ENCODE measurements around the gene SPTLC1. TPM values are rescaled to one million over a fixed set of nuclear protein-coding genes. Genes with fewer than 3 reads are reported as not detected.

SPTLC1 gene
- total and polyA plus RNA-seq, 2 of the 8 experiments (the other 6 are each of a cell fraction or from before 2014, with no cell fraction given) = 34.2 to 62.1 TPM

DNA sequence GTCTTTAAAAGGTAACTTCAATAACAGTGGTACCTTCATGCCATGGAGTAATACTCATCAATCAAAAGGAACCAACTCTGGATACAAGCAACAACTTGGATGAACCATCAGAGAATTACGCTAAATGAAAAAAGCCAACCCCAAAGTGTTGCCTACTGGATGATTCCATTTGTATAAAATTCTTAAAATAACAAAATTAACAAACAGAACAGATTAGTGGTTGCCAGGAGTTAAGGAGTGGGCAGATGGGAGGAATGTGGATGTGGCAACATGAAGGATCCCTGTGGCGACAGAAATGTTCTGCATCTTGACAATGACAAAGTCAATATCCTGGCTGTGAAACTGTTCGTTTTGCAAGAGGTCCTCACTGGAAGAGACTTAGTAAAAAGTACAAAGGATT lies 50.5 kb downstream of the SPTLC1 start:
- ChIA-PET CTCF (ENCODE audit: partially characterized antibody) (no interaction called here), POLR2A (ENCODE audit: partially characterized antibody) (no interaction called here)
- H3K56ac ChIP-seq (replicated peaks; ENCODE audit: insufficient read length, low read depth, low read length) = no peak overlapping the region
- no peak overlapping the region for H2BK12ac ChIP-seq (ENCODE audit: low read depth, low read length)
- peaks cover 0 to 9% of the 10 kb centered on the region in 2 experiments; a peak in 2 of 4 replicates for H3K9me3 ChIP-seq (ENCODE audit: insufficient read depth in 2 of 2, low read depth in 1 of 2, low read length in 1 of 2)
- no peak overlapping the region for H4K91ac ChIP-seq (replicated peaks; ENCODE audit: insufficient read length, low read length)
- no peak overlapping the region for H3K18ac ChIP-seq (ENCODE audit: extremely low read depth, low read length)
- H2AK5ac ChIP-seq (ENCODE audit: low read depth, low read length) = no peak overlapping the region
- H2BK20ac ChIP-seq (ENCODE audit: low read length) = no peak overlapping the region
- no peak overlapping the region for H2AFZ ChIP-seq (ENCODE audit: low read length)
- H3K9ac ChIP-seq (replicated peaks in 1 of 4; ENCODE audit: extremely low read depth in 1 of 4, low read depth in 3 of 4, low read length in 3 of 4) = no peak overlapping the region
- H2BK5ac ChIP-seq (ENCODE audit: low read depth, low read length) = no peak overlapping the region
- no peaks in the 10 kb centered on the region for H3K27me3 ChIP-seq (replicated peaks in 1 of 4; ENCODE audit: control insufficient read depth in 3 of 4, extremely low read depth in 1 of 4, insufficient read depth in 3 of 4, low read length in 3 of 4)
- no peak overlapping the region for H3K14ac ChIP-seq (ENCODE audit: insufficient read length)
- DNase-seq (ENCODE audit: low read depth in 1 of 2, low spot score in 2 of 2) (no peak), FAIRE-seq (no peak)
- H4K5ac ChIP-seq (ENCODE audit: insufficient read length, low read depth, low read length) = no peak overlapping the region
- H3K4me1 ChIP-seq (replicated peaks in 1 of 4; ENCODE audit: control insufficient read depth in 3 of 4, insufficient read depth in 4 of 4, low read length in 3 of 4) = peaks cover 0 to 3% (median 1%) of the 10 kb centered on the region in 4 experiments; a peak in 4 of 7 replicates
- no peak overlapping the region for H2BK120ac ChIP-seq (replicated peaks; ENCODE audit: low read depth, low read length)
- H3K4me2 ChIP-seq (ENCODE audit: insufficient read depth in 1 of 2, low read depth in 2 of 2, low read length in 2 of 2) = no peak overlapping the region
- H3K23ac ChIP-seq (ENCODE audit: insufficient read length) = no peak overlapping the region
- WGBS, 2 experiments (ENCODE audit: extremely low coverage in 1 of 2, insufficient coverage in 1 of 2, insufficient read length in 1 of 2, insufficient replicate concordance in 2 of 2, low coverage in 1 of 2, low lambda C conversion rate in 2 of 2, missing lambda C conversion rate in 1 of 2) = 90% methylated on average over 3 of the region's 3 CpGs; no CpG with 5 or more reads in 1 of the 2 experiments
- H4K20me1 ChIP-seq (replicated peaks in 1 of 2; ENCODE audit: control insufficient read depth in 1 of 2, insufficient read depth in 2 of 2, low read length in 2 of 2) = no peaks in the 10 kb centered on the region
- no peak overlapping the region for H2BK15ac ChIP-seq (ENCODE audit: low read length)
- no peak overlapping the region for H4K8ac ChIP-seq (ENCODE audit: extremely low read depth, insufficient read depth, low read length)
- peaks cover 0 to 14% of the 10 kb centered on the region in 2 experiments; a peak in 1 of 4 replicates for H3K79me2 ChIP-seq (ENCODE audit: control insufficient read depth in 1 of 2, insufficient read depth in 2 of 2, low read length in 2 of 2)
- H3K79me1 ChIP-seq (ENCODE audit: low read depth, low read length) = no peaks in the 10 kb centered on the region; the same call in 1 of the 2 replicates
- H3K27ac ChIP-seq (ENCODE audit: low read depth, low read length) = no peak overlapping the region
- no peak overlapping the region for H3K4me3 ChIP-seq (ENCODE audit: extremely low read depth in 1 of 4, insufficient read depth in 2 of 4, low read depth in 3 of 4, low read length in 4 of 4)
- no peaks in the 10 kb centered on the region; the same call in 1 of the 2 replicates for H3K23me2 ChIP-seq (ENCODE audit: low read depth, low read length)
- no peak overlapping the region for H3K4ac ChIP-seq (replicated peaks; ENCODE audit: insufficient read length, low read depth, low read length)
- H3K36me3 ChIP-seq (ENCODE audit: control insufficient read depth in 2 of 4, insufficient read depth in 4 of 4, low read length in 3 of 4) = peaks cover 3 to 67% (median 30%) of the 10 kb centered on the region in 4 experiments; a peak in 6 of 8 replicates
- TF ChIP-seq, protein P1, sequence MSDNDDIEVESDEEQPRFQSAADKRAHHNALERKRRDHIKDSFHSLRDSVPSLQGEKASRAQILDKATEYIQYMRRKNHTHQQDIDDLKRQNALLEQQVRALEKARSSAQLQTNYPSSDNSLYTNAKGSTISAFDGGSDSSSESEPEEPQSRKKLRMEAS (IDR thresholded peaks at IDR 0.05) = no peak
- TF ChIP-seq FOSL1 (IDR thresholded peaks at IDR 0.05; ENCODE audit: insufficient read depth, low read depth, low read length) (no peak), CHD1 (IDR thresholded peaks at IDR 0.05; ENCODE audit: low read depth, low read length) (no peak)
